ENCODE measurements around the gene SOX18. TPM values are rescaled to one million over a fixed set of nuclear protein-coding genes. Genes with fewer than 3 reads are reported as not detected.

Gene SOX18
- total and polyA plus RNA-seq, 2 of the 13 experiments (the other 11 are each of a cell fraction or from before 2014, with no cell fraction given) = 1.6 to 1.9 TPM

GRCh38 chr20:64065974-64066343, 16.5 kb upstream of the SOX18 start (continued):
- TF ChIP-seq, protein P1, sequence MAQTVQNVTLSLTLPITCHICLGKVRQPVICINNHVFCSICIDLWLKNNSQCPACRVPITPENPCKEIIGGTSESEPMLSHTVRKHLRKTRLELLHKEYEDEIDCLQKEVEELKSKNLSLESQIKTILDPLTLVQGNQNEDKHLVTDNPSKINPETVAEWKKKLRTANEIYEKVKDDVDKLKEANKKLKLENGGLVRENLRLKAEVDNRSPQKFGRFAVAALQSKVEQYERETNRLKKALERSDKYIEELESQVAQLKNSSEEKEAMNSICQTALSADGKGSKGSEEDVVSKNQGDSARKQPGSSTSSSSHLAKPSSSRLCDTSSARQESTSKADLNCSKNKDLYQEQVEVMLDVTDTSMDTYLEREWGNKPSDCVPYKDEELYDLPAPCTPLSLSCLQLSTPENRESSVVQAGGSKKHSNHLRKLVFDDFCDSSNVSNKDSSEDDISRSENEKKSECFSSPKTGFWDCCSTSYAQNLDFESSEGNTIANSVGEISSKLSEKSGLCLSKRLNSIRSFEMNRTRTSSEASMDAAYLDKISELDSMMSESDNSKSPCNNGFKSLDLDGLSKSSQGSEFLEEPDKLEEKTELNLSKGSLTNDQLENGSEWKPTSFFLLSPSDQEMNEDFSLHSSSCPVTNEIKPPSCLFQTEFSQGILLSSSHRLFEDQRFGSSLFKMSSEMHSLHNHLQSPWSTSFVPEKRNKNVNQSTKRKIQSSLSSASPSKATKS (CRISPR knock-in tag; IDR thresholded peaks at IDR 0.05) = no peak
- TF ChIP-seq MED1 (CRISPR knock-in tag; IDR thresholded peaks at IDR 0.05) (no peak), ETS1 (CRISPR knock-in tag; IDR thresholded peaks at IDR 0.05) (no peak), KMT2A (CRISPR knock-in tag; IDR thresholded peaks at IDR 0.05) (no peak; the same call in 1 of the 2 replicates), CBX2 (IDR thresholded peaks at IDR 0.05; ENCODE audit: low read depth, low read length) (no peak), CBX2 (CRISPR knock-in tag; IDR thresholded peaks at IDR 0.05; ENCODE audit: low read depth) (no peak), SOX6 (IDR thresholded peaks at IDR 0.05) (no peak), SOX6 (CRISPR knock-in tag; IDR thresholded peaks at IDR 0.05) (peak; percentile 40), PHF5A (CRISPR knock-in tag; IDR thresholded peaks at IDR 0.05; ENCODE audit: low read depth, unreplicated experiment) (no peak), FOXK1 (CRISPR knock-in tag; IDR thresholded peaks at IDR 0.05; ENCODE audit: borderline replicate concordance, low read depth) (no peak), NFKBIZ (CRISPR knock-in tag; IDR thresholded peaks at IDR 0.05) (no peak), ZNF567 (CRISPR knock-in tag; IDR thresholded peaks at IDR 0.05; ENCODE audit: borderline replicate concordance) (0 out of 2 replicates have a peak, but pooled peaks have one; percentile 66), ELF3 (CRISPR knock-in tag; IDR thresholded peaks at IDR 0.05) (no peak), CAMTA2 (CRISPR knock-in tag; IDR thresholded peaks at IDR 0.05; ENCODE audit: borderline replicate concordance) (no peak), NR2F6 (IDR thresholded peaks at IDR 0.05) (0 out of 2 replicates have a peak, but pooled peaks have one; percentile 30), NR2F6 (CRISPR knock-in tag; IDR thresholded peaks at IDR 0.05) (peak; percentile 58), ZSCAN29 (CRISPR knock-in tag; conservative IDR thresholded peaks at IDR 0.05) (no peak), PHF20 (CRISPR knock-in tag; IDR thresholded peaks at IDR 0.05) (no peak), ZNF724P (CRISPR knock-in tag; IDR thresholded peaks at IDR 0.05; ENCODE audit: borderline replicate concordance) (no peak), ISL2 (CRISPR knock-in tag; IDR thresholded peaks at IDR 0.05) (no peak), LCORL (IDR thresholded peaks at IDR 0.05) (no peak), LCORL (CRISPR knock-in tag; IDR thresholded peaks at IDR 0.05) (peak; percentile 34), ZKSCAN1 (IDR thresholded peaks at IDR 0.05; ENCODE audit: low read length) (no peak), PRPF4 (IDR thresholded peaks at IDR 0.05; ENCODE audit: low read depth, low read length, poor library complexity, severe bottlenecking) (no peak), ZNF484 (CRISPR knock-in tag; IDR thresholded peaks at IDR 0.05; ENCODE audit: borderline replicate concordance, low read depth) (no peak)
- TF ChIP-seq, protein P2, sequence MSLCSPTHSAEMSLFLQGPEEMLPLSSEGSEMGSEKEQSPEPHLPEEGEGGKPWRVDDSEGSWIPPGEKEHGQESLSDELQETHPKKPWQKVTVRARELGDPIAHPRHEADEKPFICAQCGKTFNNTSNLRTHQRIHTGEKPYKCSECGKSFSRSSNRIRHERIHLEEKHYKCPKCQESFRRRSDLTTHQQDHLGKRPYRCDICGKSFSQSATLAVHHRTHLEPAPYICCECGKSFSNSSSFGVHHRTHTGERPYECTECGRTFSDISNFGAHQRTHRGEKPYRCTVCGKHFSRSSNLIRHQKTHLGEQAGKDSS (CRISPR knock-in tag; IDR thresholded peaks at IDR 0.05; ENCODE audit: borderline replicate concordance, low read depth) = no peak
- TF ChIP-seq, protein P3, sequence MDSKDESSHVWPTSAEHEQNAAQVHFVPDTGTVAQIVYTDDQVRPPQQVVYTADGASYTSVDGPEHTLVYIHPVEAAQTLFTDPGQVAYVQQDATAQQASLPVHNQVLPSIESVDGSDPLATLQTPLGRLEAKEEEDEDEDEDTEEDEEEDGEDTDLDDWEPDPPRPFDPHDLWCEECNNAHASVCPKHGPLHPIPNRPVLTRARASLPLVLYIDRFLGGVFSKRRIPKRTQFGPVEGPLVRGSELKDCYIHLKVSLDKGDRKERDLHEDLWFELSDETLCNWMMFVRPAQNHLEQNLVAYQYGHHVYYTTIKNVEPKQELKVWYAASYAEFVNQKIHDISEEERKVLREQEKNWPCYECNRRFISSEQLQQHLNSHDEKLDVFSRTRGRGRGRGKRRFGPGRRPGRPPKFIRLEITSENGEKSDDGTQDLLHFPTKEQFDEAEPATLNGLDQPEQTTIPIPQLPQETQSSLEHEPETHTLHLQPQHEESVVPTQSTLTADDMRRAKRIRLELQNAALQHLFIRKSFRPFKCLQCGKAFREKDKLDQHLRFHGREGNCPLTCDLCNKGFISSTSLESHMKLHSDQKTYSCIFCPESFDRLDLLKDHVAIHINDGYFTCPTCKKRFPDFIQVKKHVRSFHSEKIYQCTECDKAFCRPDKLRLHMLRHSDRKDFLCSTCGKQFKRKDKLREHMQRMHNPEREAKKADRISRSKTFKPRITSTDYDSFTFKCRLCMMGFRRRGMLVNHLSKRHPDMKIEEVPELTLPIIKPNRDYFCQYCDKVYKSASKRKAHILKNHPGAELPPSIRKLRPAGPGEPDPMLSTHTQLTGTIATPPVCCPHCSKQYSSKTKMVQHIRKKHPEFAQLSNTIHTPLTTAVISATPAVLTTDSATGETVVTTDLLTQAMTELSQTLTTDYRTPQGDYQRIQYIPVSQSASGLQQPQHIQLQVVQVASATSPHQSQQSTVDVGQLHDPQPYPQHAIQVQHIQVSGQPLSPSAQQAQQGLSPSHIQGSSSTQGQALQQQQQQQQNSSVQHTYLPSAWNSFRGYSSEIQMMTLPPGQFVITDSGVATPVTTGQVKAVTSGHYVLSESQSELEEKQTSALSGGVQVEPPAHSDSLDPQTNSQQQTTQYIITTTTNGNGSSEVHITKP (CRISPR knock-in tag; IDR thresholded peaks at IDR 0.05; ENCODE audit: low read depth) = no peak

All from HepG2 (cell line).